Esophagus squamous epithelium (tissue), 5 donors: ENCODE results near the gene ARHGAP26. TPM values are rescaled to one million over a fixed set of nuclear protein-coding genes. Genes with fewer than 3 reads are reported as not detected.

Experiments
- DNase-seq: peaks from one replicate; lab custom pipeline; 2025; lab: John Stamatoyannopoulos, UW
- H3K27ac ChIP-seq, 4 donors: fragments of 200-600 bp; sonication (generic); one replicate each; pipeline ENCODE4 v1.5.1; 2016 to 2019; ENCODE audit warnings: mild to moderate bottlenecking in 1 of 4
- H3K27me3 ChIP-seq, 4 donors: fragments of 200-600 bp; sonication (generic); 1 replicate in 3 of 4; 2 replicates in 1 of 4; pipeline versions ENCODE4 v1.5.1 to v1.6.0; 2017 to 2021; ENCODE audit warnings: antibody characterized with exemption in 1 of 4
- H3K36me3 ChIP-seq, 3 donors: fragments of 200-600 bp; sonication (generic); one replicate each; pipeline ENCODE4 v1.5.1; 2016 to 2019
- H3K4me1 ChIP-seq, 3 donors: fragments of 200-600 bp; sonication (generic); one replicate each; pipeline ENCODE4 v1.5.1; 2017 to 2019
- H3K4me3 ChIP-seq, 4 donors: fragments of 200-600 bp; sonication (generic); 1 replicate in 3 of 4; 2 replicates in 1 of 4; pipeline ENCODE4 v1.5.1; 2016 to 2019; ENCODE audit warnings: mild to moderate bottlenecking in 2 of 4, moderate library complexity in 1 of 4
- H3K9me3 ChIP-seq, 3 donors: fragments of 200-600 bp; sonication (generic); one replicate each; pipeline ENCODE4 v1.5.1; 2016 to 2019
- POLR2A ChIP-seq, 4 donors: fragments of 450-650 bp; IDR thresholded peaks; one replicate each; pipeline ENCODE4 v1.6.1; 2017; ENCODE audit warnings: antibody characterized with exemption in 4 of 4, mild to moderate bottlenecking in 4 of 4, moderate library complexity in 3 of 4
- WGBS, 2 donors: methylation state at CpG; one replicate each; pipeline ENCODE4 v1.1.5; 2018; 5-methylcytosine and 5-hydroxymethylcytosine counted together
- intact Hi-C: fragments of 100-400 bp; cut with DNase I; formaldehyde crosslinking; loops from one replicate; pipeline ENCODE4 v1.15.0; 2022
- total RNA-seq, 4 donors: library from RNA; depleted of rRNA; stranded (reverse); fragments of >200 nt; gene quantifications; one replicate each; pipeline ENCODE4 v1.1.0, GENCODE V29; 2016
- TF ChIP-seq, protein P1 (sequence below), 6 experiments: fragments of 450-650 bp in 4 of 6; fragments of 200-600 bp in 2 of 6; sonication (generic) in 2 of 6; IDR thresholded peaks; one replicate each; pipeline ENCODE4 v1.5.1; 2016 to 2019; ENCODE audit warnings: antibody characterized with exemption in 6 of 6, mild to moderate bottlenecking in 4 of 6, moderate library complexity in 4 of 6
- donor health status: DM: yes; HTN: yes; CAD: no.

Gene ARHGAP26
- total RNA-seq, 4 donors from 2014 or later = 4.4 to 18.7 (median 15.4) TPM

GRCh38 chr5:142833517-142834449 is 63.6 kb downstream of the ARHGAP26 start:
- Histone ChIP-seq H3K36me3 (no peaks in the 10 kb centered on the region), H3K4me3 (no peak overlapping the region), H3K27ac (no peak overlapping the region), H3K27me3 (no peaks in the 10 kb centered on the region), H3K4me1 (peaks cover 0 to 38% (median 5%) of the 10 kb centered on the region in 3 donors), H3K9me3 (no peaks in the 10 kb centered on the region)
- intact Hi-C loops = no loop called here
- 77 to 82% methylated on average over 7 of the region's 7 CpGs for WGBS, 2 donors
- DNase-seq = no peak
- TF ChIP-seq POLR2A (IDR thresholded peaks at IDR 0.05) = no peak

DNA sequence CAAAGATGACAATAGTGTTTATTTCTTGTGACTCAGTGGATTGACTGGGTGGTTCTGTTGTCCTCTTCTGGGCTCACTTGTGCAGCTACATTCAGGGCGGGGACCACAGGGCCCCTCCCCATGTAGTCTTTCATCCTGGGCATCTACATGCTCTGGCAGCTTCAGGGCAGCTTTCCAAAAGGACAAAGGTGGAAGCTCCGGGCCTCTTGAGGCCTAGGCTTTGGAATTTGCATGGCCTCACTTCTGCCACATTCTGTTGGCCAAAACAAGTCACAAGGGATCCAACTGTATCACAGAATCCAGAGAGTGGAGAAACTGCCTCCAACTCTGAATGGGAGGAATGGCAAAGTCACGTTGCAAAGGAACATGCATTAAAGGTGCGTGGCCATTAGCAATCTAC is 64.3 kb downstream of the ARHGAP26 start:
- no peak overlapping the region for H3K27ac ChIP-seq
- intact Hi-C loops = no loop called here
- H3K4me3 ChIP-seq = no peak overlapping the region
- peaks cover 0 to 38% (median 5%) of the 10 kb centered on the region in 3 donors for H3K4me1 ChIP-seq
- WGBS, 2 donors = 48 to 63% methylated on average over 3 of the region's 4 CpGs
- no peaks in the 10 kb centered on the region for H3K27me3 ChIP-seq
- no peaks in the 10 kb centered on the region for H3K9me3 ChIP-seq
- TF ChIP-seq, protein P1, sequence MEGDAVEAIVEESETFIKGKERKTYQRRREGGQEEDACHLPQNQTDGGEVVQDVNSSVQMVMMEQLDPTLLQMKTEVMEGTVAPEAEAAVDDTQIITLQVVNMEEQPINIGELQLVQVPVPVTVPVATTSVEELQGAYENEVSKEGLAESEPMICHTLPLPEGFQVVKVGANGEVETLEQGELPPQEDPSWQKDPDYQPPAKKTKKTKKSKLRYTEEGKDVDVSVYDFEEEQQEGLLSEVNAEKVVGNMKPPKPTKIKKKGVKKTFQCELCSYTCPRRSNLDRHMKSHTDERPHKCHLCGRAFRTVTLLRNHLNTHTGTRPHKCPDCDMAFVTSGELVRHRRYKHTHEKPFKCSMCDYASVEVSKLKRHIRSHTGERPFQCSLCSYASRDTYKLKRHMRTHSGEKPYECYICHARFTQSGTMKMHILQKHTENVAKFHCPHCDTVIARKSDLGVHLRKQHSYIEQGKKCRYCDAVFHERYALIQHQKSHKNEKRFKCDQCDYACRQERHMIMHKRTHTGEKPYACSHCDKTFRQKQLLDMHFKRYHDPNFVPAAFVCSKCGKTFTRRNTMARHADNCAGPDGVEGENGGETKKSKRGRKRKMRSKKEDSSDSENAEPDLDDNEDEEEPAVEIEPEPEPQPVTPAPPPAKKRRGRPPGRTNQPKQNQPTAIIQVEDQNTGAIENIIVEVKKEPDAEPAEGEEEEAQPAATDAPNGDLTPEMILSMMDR (IDR thresholded peaks at IDR 0.05) = no peak
- TF ChIP-seq POLR2A (IDR thresholded peaks at IDR 0.05) = no peak
- DNase-seq = no peak
- H3K36me3 ChIP-seq = no peaks in the 10 kb centered on the region

- no peaks in the 10 kb centered on the region for H3K9me3 ChIP-seq
- peaks cover 0 to 40% (median 8%) of the 10 kb centered on the region in 3 donors for H3K4me1 ChIP-seq
- no peak overlapping the region for H3K27ac ChIP-seq
- TF ChIP-seq, protein P1 (IDR thresholded peaks at IDR 0.05) = no peak
- no peak for TF ChIP-seq POLR2A (IDR thresholded peaks at IDR 0.05)
- no peak overlapping the region for H3K4me3 ChIP-seq
- intact Hi-C loops = no loop called here
- no peaks in the 10 kb centered on the region for H3K27me3 ChIP-seq
- WGBS, 2 donors = 89 to 100% methylated on average over 1 of the region's 1 CpG
- no peak for DNase-seq
- H3K36me3 ChIP-seq = no peaks in the 10 kb centered on the region
Measured at GRCh38 chr5:142835540-142835939, 65.4 kb downstream of the ARHGAP26 start.

GRCh38 chr5:142836048-142836447 is 65.9 kb downstream of the ARHGAP26 start:
- no peak for DNase-seq
- H3K36me3 ChIP-seq = no peaks in the 10 kb centered on the region
- H3K4me1 ChIP-seq = peaks cover 0 to 44% (median 8%) of the 10 kb centered on the region in 3 donors
- no peak overlapping the region for H3K27ac ChIP-seq
- H3K9me3 ChIP-seq = no peaks in the 10 kb centered on the region
- WGBS, 2 donors = 79 to 91% methylated on average over 2 of the region's 2 CpGs
- TF ChIP-seq POLR2A (IDR thresholded peaks at IDR 0.05) = no peak
- TF ChIP-seq, protein P1 (IDR thresholded peaks at IDR 0.05) = no peak
- H3K27me3 ChIP-seq = no peaks in the 10 kb centered on the region
- intact Hi-C loops = no loop called here
- H3K4me3 ChIP-seq = no peak overlapping the region

- TF ChIP-seq POLR2A (IDR thresholded peaks at IDR 0.05) = no peak
- TF ChIP-seq, protein P1 (IDR thresholded peaks at IDR 0.05) = no peak
- Histone ChIP-seq H3K4me1 (peaks cover 0 to 55% (median 8%) of the 10 kb centered on the region in 3 donors), H3K27me3 (no peaks in the 10 kb centered on the region), H3K36me3 (no peaks in the 10 kb centered on the region), H3K27ac (no peak overlapping the region), H3K4me3 (no peak overlapping the region), H3K9me3 (no peaks in the 10 kb centered on the region)
- 78 to 86% methylated on average over 8 of the region's 8 CpGs for WGBS, 2 donors
- no peak for DNase-seq
- intact Hi-C loops = no loop called here
Measured at GRCh38 chr5:142837081-142837725, 67.0 kb downstream of the ARHGAP26 start.
